NCI-H1436 treated with DMSO at 0.1 percent for 48 hours (cell line): ENCODE data around the gene RPL12.

Source experiments
- DNase-seq: peaks from one replicate; lab custom pipeline; 2025; lab: John Stamatoyannopoulos, UW

Gene RPL12

DNA sequence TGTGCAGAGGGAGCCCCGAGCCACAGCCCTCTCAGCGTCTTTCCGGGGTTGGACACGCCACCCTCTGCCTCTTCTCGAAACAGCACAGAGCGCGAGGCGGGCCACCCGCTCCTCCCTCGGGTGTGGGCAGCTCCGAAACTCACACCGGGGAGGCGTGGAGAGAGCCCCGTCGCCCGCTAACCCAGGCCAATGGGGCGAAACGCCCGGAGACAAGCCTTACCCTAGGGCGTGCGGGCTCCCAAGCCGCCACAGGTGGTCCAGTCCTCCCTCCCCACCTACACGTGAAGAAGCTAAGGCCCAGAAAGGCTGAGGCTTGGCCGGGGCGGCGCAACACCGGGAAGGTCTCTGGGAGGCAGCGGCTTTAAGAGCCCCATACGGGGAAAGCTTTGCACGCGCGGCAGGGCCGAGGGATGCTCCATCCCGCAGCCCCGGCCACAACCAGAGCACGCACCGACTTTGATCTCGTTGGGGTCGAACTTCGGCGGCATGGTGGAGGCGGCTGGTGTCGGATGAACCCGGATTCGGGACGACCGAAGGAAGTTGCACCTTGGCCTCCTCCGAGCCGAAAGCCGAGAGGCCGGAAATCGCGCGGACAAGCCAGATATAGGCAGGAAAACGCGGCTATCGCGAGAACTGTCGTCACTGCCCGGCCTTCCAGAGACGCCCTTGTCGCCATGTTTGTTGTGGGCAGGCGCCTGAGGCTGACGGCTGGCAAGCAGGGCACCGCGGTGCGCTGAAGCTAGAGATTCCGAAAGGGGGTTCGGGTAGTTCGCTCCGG, at the start of gene RPL12, which contains the start of gene LRSAM1:
Gene RPL12 (minus strand): TSS at position 577 of the 778 bp plus-strand sequence. CDS start 89 bp downstream, at position 488.
Gene LRSAM1 (plus strand): TSS at position 681 of the 778 bp plus-strand sequence. CDS start 3,018 bp downstream, outside the sequence.
- peak; percentile 54 for DNase-seq

- DNase-seq, result no peak
Observed at GRCh38 chr9:127500862-127501261, 49.7 kb upstream of the RPL12 start.

GRCh38 chr9:127500399-127500798, 49.2 kb upstream of the RPL12 start:
- DNase-seq, result no peak

DNA sequence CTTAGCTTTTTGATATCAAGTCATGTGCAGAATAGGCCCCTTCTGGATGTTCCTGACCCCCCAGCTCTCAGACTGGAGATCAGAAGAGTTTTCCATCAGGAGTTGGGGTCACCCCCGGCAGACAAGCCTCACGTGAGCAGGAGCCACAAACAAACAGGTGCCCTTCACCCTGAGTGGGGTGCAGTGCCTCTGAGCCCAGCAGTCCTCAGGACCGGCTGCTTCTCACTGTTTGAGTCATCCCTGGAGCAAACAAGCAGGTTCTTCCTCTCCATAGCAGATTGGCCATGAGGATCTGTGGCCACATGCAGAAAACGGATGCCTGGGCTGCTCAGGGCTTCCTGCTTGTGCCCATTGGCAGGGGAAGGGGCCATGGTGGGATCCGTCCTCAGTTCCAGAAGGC, 47.1 kb upstream of the RPL12 start:
- no peak for DNase-seq

DNA sequence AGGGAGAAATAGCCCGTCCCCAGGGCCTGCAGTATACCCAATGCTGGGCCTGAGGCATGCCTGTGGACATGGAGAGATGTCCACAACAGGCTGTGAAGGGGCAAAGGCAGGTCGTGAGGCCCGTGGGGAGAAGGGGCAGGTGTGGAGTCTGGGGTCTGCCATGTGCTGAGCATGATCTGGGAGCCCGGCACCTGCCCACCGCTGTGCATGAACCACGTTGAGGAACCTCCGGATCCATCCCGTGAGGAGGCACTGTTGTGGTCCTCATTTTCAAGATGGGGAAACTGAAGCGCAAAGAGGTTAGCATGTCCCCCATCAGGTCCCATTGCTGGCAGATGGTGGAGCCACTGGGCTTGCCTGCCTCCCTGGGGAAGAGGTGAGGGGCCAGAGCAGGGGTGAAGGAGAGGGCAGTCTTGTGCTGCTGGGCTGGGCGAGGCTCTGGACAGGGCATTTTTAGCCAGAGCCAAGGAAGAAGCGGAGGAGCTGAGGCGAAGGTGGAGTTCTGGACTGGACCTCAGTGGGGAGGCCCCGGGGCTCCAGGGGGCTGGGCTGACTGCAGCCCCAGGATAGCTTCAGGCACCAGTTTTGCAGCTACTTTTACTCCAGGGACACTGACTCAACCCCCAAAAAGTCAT, 46.6 kb upstream of the RPL12 start:
- DNase-seq, result no peak

- no peak for DNase-seq
Observed at GRCh38 chr9:127496974-127497373, 45.8 kb upstream of the RPL12 start.

DNA sequence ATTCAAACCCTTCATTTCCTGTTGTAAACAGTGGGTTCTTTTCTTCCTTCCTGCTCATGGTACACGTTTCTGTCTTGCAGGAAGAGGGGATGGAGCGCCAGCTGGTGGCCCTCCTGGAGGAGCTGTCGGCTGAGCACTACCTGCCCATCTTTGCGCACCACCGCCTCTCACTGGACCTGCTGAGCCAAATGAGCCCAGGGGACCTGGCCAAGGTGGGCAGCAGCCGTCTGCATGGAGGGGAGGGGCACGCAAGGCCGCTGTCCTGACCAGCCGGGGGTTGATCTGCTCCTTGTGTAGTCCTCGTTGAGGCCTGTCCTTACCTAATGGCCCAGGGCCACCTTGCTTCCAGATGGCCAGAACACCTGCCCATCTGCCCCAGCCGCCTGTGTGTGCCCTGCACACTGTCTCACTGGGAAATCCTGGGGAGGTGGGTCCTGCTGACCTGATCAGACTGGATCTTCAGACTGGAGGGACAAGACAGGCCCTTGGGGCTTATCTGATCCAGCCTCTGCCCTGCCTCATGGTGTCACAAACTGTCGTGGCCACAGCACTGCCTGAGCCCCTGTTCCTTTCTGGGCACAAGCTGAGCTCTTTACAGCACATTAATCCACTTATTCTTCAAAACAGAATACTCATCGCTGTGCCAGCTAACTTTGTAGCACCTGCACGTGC, 44.8 kb upstream of the RPL12 start:
- DNase-seq, result no peak

GRCh38 chr9:127494304-127494702, 43.1 kb upstream of the RPL12 start:
- DNase-seq, result no peak

DNA sequence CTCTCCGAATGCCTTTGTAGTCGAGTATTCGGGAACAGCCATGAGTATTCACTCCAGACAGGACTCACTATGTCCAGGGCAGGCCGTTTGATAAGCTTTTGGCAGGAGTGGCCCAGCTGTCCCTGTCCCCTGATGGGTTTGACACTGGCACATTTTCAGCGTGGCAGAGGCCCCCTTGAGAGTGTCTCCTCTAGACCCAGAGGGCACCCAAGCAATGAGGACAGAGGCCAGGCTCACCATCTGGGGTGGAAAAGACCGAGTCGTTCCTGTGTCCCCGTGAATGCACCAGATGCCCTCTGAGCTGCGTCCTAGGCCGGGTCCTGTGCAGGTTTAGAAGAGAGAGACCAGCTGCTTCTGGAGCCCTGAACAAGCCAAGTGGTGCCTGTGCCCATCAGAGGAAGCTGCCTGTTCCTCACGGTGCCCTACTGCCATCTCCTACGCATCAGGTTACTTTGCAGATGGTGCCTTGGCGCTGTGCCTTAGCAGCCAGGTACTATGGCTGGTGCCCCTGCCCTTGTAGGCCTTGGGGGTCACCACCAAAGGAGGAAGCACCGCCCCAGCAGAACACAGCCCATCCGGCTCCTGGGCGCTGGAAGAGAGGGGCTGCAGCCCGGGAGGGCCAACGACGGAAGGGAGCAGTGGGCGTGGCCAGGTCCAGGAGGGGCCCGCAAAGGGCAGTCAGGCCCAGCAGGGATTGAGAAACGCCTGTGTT, 42.5 kb upstream of the RPL12 start:
- no peak for DNase-seq

DNA sequence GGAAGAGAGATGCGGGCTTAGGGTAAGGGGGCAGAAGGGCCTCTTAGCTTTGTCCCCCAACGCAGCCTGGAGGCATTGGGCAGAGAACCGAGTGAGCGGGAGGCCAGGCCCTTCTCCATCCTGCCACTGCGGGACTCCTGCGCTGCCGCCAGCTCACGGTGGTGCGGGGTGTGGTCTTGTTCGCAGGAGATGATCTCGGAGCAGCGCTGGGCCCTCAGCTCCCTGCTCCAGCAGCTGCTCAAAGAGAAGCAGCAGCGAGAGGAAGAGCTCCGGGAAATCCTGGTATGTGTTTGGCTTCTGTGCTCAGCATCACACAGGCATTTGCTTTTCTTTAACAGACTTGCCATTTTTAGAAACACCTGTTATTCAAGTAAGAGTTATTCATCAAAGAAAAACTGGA, 41.4 kb upstream of the RPL12 start:
- DNase-seq, result no peak

DNA sequence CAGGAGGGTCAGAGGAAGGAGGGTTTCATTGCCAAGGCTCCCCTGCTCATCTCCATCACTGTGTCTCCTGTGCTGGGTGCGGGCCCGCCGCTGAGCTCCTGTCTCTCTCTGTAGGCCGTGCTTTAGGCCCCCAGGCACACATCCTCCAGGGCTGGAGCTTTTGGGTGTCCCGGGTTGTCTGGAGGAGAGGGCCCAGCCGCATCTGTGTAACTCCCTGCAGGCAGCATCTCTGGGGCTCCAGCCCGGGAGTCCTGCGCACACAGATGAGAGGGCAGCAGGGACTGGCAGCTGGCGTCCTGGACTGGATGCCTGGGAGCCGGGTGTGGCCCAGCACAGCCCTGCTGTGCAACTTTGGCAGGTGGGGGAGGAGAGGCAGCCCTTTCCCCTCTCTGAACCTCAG, 40.3 kb upstream of the RPL12 start:
- no peak for DNase-seq

DNA sequence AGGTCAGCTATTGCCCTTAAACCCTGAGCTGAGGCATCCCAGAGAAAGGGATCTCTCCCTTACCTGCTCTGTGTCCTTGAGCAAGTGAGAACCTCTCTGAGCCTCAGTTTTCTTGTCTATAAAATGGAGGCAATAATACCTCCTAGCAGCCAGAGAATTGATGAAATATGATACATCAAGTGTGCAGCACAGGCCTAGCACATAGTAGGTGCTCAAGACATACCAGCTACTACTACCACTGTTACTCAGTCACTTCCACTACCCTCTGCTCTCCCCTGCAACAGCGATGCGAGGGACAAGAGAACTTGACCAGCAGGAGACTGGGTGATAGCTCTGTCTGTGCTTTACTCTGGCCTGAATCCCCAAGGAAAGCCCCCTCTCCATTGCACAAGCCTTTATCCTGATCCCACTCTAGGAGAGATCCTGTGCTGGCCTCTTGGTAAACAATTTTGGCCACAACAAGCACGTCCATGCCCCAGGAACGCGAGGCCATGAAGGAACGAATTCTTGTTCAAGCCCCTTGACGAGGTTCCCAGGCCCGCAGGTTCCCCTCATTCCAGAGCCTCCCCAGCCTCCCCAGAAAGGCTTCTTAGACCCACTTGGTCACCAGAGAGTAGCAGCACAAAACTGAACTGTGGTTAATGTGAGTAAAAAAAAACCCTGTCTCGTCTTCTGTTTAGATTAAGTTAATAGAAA, 39.5 kb upstream of the RPL12 start:
- no peak for DNase-seq

- DNase-seq, result no peak
Observed at GRCh38 chr9:127489471-127490115, 38.4 kb upstream of the RPL12 start.

- DNase-seq, result no peak
Observed at GRCh38 chr9:127488946-127489345, 37.7 kb upstream of the RPL12 start.

- no peak for DNase-seq
Observed at GRCh38 chr9:127485995-127486394, 34.8 kb upstream of the RPL12 start.

DNA sequence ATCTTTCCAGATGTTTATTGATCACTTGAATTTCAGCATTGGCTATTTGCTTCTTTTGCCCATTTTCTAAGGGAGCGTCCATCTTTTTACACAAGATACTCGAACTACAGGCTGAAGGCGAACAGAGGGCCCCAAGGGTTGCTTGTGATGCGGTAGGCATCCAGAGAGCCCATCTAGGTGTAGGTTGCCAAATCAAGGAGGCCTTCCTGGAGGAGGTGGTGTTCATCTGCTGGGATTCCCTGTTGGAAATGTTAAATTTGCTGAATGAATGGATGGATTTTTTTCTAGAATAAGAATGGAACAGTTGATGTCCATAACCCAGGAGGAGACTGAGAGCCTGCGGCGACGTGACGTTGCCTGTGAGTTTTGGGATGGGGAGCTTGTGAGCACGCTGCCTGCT, 31.5 kb upstream of the RPL12 start:
- no peak for DNase-seq

- DNase-seq, result no peak
Observed at GRCh38 chr9:127479507-127480081, 28.4 kb upstream of the RPL12 start.

DNA sequence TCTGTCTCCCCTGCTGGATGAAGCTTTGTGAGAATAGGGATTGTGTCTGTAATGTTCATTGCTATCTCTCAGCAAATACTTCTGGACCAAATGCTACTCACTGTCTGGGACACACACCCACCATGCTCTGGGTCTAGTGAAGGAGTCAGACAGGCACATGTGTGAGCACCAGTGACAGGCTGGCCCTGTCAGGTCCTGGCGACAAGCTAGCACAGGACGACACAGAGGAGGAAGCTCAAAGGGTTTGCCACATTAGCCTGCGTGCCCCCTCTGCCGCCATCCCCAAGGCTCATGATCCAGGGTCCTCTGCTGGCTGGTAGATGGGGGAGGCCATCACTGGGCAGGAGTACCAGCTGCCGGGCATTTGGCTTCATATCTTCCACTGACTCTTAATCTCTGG, 23.4 kb upstream of the RPL12 start:
- DNase-seq, result no peak

DNA sequence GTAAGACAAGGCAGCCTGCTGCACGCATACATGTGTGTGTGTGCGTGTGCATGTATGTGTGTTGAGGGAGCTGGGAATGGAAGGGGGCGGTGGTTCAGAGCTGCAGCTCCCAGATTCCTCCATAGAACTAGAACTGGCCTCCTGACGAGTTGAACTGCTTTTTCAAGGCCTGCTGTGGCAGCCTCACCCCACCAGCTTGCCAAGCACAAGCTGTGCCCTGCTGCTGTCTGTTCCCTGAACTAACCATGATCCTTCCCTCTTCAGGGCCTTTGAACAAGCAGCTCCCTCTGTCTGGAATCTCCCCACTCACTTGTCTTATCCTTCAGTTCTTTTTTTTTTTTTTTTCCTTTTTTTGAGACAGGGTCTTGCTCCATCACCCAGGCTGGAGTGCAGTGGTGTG, 22.7 kb upstream of the RPL12 start:
- DNase-seq, result no peak

DNA sequence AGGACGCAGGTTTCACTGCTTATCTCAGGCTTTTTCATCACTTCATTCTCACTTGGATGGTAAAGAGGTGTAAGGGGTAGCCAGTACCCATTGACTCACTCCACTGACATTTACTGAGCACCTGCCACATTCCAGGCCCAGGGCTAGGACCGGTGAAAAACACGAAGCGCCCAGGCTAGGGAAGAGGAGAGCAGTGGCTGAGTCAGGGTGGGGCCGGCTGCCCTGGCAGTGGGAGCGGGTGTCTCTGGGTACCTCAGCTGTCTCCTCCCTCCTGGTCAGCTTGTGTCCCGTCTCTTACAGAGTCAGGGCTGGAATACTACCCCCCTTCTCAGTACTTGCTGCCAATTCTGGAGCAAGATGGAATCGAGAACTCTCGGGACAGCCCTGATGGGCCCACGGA, 22.3 kb upstream of the RPL12 start:
- no peak for DNase-seq

GRCh38 chr9:127470662-127471061, 19.5 kb upstream of the RPL12 start:
- DNase-seq, result no peak
